GOT3 (cell line): Measurements from ENCODE around the gene ZNF394.
"Not testable (repeated sequence)": the region's sequence is repeated elsewhere in the genome, so short reads cannot be mapped to it uniquely, and the experiment has no call there.

ENCODE experiments used
- DNase-seq: peaks from one replicate; lab custom pipeline; 2025; ENCODE audit warnings: mixed read lengths; lab: John Stamatoyannopoulos, UW

The ZNF394 gene

GRCh38 chr7:99499721-99500636, at the start of gene ZNF394:
Gene ZNF394 (minus strand): TSS chr7:99500281. CDS start chr7:99500093, 188 bp downstream.
- DNase-seq = peak; percentile 50

DNA sequence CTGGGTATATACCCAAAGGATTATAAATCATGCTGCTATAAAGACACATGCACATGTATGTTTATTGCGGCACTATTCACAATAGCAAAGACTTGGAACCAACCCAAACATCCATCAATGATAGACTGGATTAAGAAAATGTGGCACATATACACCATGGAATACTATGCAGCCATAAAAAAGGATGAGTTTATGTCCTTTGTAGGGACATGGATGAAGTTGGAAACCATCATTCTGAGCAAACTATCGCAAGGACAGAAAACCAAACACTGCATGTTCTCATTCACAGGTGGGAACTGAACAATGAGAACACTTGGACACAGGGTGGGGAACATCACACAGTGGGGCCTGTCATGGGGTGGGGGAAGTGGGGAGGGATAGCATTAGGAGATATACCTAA, 49.5 kb upstream of the ZNF394 start:
- DNase-seq = not testable (repeated sequence)

DNA sequence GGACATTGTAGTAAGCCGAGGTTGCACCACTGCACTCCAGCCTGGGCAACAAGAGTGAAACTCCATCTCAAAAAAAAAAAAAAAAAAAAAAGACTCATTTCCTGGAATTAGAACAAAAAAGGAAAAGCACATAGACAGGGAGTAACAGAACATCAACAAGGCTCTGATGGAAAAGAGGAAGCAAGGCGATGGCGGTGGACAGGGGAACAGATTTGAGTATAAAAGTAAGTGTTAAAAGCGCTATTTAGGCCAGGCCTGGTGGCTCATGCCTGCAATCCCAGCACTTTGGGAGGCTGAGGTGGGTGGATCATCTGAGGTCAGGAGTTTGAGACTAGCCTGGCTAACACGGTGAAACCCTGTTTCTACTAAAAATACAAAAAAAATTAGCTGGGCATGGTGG, 45.2 kb upstream of the ZNF394 start:
- not testable (repeated sequence) for DNase-seq

DNA sequence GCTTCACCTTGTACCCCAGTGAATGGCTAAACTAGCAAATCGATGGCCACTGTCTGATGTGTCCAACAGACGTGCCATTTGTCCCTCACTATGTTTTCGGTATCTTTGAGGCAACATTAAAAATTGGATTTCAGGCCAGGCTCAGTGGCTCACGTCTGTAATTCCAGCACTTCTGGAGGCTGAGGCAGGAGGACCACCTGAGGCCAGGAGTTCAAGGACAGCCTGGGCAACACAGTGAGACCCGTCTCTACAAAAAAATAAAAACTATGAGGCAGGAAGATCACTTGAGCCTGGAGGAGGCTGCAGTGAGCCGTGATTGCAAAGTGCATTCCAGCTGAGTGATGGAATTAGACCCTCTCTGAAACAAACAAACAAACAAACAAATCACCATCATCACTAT, 43.8 kb upstream of the ZNF394 start:
- DNase-seq = no peak

- no peak for DNase-seq
Observed at GRCh38 chr7:99543081-99543671, 43.1 kb upstream of the ZNF394 start.

DNA sequence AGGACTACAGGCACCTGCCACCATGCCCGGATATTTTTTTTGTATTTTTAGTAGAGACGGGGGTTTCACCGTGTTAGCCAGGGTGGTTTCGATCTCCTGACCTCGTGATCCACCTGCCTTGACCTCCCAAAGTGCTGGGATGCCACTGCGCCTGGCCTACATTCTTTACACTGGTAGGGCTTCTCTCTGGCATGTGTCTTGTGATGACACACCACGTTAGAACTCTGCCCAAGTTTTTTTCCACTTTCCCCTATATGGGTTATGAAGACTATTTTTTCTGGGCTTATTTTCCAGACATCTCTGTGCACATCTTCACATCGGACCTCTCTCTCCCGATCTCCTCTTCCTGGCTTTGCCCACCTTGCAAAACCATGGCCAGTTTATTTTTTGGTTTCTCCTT, 41.1 kb upstream of the ZNF394 start:
- no peak for DNase-seq

DNA sequence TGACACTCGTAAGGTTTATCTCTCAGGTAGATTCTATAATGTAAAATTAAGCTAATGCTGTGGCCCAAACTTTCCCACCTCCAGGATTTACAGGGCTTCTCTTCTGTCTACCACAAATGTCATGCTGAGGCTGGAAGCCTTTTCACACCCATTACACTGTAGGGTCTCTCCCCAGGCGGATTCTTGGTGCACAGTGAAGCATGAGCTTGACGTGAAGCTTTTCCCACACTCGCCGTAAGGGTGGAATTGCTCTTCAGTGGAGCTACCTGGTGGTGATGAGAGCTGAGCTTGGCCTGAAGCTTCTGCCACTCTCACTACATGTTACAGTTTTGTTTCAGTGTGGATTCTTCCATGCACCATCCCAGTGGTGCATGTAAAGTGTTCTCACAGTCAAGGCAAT, 40.5 kb upstream of the ZNF394 start:
- no peak for DNase-seq

GRCh38 chr7:99539213-99539811, 39.2 kb upstream of the ZNF394 start:
- no peak for DNase-seq

- DNase-seq = no peak
Observed at GRCh38 chr7:99535667-99536066, 35.6 kb upstream of the ZNF394 start.

- no peak for DNase-seq
Observed at GRCh38 chr7:99531354-99531765, 31.3 kb upstream of the ZNF394 start.

DNA sequence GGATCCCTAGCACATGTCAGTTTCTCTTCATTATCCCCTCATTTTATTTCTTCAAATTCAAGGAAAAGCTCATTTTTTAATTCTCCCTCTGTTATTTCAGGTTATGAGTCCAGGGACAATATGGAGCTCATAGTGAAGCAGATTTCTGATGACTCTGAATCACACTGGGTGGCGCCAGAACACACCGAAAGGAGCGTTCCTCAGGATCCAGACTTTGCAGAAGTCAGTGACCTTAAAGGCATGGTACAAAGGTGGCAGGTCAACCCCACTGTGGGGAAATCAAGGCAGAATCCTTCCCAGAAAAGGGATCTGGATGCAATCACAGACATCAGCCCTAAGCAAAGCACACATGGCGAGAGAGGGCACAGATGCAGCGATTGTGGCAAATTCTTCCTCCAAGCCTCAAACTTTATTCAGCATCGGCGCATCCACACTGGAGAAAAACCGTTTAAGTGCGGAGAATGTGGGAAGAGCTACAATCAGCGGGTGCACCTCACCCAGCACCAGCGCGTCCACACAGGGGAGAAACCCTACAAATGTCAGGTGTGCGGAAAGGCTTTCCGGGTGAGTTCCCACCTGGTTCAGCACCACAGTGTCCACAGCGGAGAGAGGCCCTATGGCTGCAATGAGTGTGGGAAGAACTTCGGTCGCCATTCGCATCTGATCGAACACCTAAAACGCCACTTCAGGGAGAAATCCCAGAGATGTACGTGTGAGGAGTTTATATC, 25.8 kb upstream of the ZNF394 start:
- DNase-seq = no peak

DNA sequence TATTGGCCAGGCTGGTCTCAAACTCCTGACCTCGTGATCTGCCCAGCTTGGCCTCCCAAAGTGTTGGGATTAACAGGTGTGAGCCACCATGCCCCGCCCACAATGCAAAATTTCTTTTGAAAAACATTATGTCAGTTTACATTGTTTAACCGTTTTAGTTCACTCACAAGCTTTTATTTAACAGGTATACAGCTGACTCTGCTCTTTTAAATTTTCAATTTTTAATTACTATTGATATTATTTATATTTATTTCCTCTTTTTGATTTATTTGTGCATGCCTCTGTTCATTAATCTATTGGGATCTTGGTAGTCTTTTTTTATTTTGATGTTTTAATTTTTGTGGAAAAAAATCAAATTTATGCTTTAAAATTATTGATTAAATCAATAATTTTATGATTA, 21.3 kb upstream of the ZNF394 start:
- no peak for DNase-seq

DNA sequence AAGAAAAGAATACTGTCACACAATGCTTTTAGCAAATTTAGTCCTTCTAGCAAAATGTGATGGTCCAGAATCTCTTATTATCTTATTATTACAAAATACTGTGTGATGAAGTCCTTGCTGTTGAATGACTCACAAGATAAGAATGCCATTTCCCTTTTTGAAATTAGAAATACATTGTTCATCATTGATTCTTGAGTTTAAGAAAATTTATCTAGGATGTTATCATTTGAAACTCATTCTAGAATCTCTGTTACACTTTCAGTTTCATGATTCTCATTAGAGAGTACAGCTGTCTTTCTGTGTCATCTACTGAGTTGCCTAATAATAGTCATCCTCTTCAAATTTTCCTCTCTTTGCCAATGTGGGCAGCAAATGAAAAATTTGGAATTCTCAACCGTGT, 14.0 kb upstream of the ZNF394 start:
- DNase-seq = no peak

GRCh38 chr7:99505324-99505662, 5.2 kb upstream of the ZNF394 start:
- no peak for DNase-seq

DNA sequence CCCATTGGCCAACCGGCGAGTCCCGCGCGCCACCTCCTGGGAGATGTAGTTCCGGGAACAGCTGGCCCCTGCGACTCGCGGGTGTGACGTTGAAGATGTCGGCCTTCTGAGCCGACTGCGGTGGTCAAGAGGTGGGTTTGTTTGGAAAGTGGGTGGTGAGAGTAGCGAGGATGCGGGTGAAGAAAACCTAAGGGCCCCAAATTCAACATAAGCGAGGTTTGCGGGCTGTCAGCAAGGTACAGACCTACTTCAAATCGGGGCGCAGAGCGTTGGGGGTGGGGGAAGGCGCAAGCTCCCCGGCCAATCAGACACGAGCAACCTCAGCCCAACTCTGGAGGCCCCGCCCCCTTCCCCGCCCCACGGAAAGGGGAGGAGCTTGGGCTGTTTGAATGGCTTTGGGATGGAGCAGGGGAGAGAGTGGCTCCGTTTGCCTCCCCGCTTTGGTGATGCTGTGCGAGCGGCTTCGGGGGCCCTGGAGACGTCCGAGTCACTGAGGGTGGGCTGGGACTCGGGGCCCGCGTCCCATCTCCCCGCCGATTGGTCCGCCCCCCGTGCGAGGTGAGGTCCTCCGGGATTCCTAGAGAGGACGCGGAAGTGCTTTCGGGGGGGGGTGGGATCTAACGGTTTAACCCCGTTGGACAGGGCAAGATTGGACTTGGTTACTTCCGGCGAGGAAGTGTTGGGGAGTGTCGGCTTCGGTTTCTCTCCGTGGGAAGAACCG, 4.7 kb upstream of the ZNF394 start, which contains the start of gene ZKSCAN5:
ZKSCAN5 (plus strand) TSS at position 60 of the 721 bp plus-strand sequence. CDS start 1,383 bp downstream, outside the sequence.
- DNase-seq = peak; percentile 97

DNA sequence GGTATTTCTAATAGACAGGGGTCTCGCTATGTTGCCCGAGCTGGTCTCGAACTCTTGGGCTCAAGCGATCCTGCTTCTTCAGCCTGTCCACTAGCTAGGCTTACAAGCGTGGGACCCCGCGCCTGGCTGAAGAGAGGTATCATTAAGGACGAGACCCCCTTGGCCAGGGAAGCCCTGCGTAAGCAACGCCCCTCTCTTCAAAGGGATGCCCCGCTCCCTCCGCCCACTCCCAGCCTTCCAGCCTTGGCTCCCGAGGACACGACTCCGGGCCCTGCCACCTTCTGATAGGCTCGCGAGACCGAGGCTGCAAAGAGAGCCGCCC, 4.2 kb upstream of the ZNF394 start:
- DNase-seq = no peak

DNA sequence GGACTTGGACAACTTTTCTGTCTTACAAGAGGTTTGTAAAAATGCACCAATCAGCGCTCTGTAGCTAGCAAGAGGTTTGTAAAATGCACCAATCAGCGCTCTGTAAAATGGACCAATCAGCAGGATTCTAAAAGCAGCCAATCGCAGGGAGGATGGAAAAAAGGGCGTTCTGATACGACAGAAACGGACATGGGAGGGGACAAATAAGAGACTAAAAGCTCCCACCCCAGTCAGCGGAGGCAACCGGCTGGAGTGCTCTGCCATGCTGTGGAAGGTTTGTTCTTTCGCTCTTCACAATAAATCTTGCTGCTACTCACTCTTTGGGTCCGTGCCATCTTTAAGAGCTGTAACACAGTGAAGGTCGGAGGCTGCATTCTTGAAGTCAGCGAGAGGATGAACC, 1.2 kb upstream of the ZNF394 start:
- not testable (repeated sequence) for DNase-seq

GRCh38 chr7:99500637-99501009, 542 bp upstream of the ZNF394 start:
- DNase-seq = no peak

DNA sequence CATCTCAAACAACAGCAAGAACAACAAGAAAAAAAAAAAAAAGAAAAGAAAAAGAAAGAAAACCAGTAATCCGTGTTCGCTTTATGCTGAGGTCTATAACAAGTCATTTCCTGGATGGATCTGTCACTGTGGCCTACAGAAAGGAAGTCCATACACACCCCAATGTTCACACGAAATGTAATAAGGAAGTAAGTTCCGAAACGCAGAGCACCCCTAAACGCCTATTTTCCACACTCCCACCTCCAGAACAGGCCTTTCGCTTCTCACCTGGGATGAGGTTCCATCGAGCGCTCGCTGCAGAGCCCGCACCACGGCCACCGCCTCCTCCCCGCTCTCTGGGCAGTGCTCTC, 735 bp downstream of the ZNF394 start:
- DNase-seq = no peak

- DNase-seq = no peak
Observed at GRCh38 chr7:99498546-99498944, 1.5 kb downstream of the ZNF394 start.

GRCh38 chr7:99497766-99498545, 2.1 kb downstream of the ZNF394 start:
- no peak for DNase-seq
